Heart left ventricle (tissue), 13 donors: ENCODE data around the gene USH1C.

Source experiments
- CTCF ChIP-seq, 12 donors: fragments of 200-600 bp; sonication (generic) in 4 of 12; IDR thresholded peaks; one replicate each; pipeline versions ENCODE4 v1.5.0 to v1.8.0; 2018 to 2022; ENCODE audit warnings: antibody characterized with exemption in 12 of 12, mild to moderate bottlenecking in 5 of 12
- POLR2A ChIP-seq, 2 donors: fragments of 450-650 bp; IDR thresholded peaks; one replicate each; pipeline ENCODE4 v1.6.1; 2017; ENCODE audit warnings: antibody characterized with exemption in 2 of 2, mild to moderate bottlenecking in 2 of 2, moderate library complexity in 2 of 2
- donor health status: ischemic (EF 13 %, LVEDD 7.1; RV severe dilation, severe dysfunction).
- donor health status: DM: no; HTN: yes; CAD: no.
- donor health status: DM: no; HTN: no; CAD: no.
- donor health status: ischemic (EF 25% LVEDD 6.9; RV normal size, moderate dysfunction).
- donor health status: ischemic (EF 25% LVEDD 5.7; RV mildly dilated, moderate dysfunction).
- donor health status: ischemic (EF 35%, LVEDD 5.7; RV mildly dilated, moderate dysfunction).
- donor health status: nonischemic (EF 11% LVEDD 7.7; RV severe dilation, severe dysfunction).
- donor health status: DM: yes; HTN: yes; CAD: no.
- donor health status: PGD.
- donor health status: ischemic (EF 29% LVEDD 5.4; RV normal size, mild dysfunction).
- donor health status: nonischemic (EF 23%, LVEDD 6.1; RV moderate dilation, normal function).

GRCh38 chr11:17489751-17490150, 54.5 kb downstream of the USH1C start:
- TF ChIP-seq POLR2A (IDR thresholded peaks at IDR 0.05) (no peak), CTCF (IDR thresholded peaks at IDR 0.05) (no peak)
